EH (cell line): ENCODE results near the gene TFPT.

Experiments
- DNase-seq: peaks from one replicate; pipeline ENCODE4 v3.0.0-alpha.2; 2015; ENCODE audit warnings: low read depth

The TFPT gene

DNA sequence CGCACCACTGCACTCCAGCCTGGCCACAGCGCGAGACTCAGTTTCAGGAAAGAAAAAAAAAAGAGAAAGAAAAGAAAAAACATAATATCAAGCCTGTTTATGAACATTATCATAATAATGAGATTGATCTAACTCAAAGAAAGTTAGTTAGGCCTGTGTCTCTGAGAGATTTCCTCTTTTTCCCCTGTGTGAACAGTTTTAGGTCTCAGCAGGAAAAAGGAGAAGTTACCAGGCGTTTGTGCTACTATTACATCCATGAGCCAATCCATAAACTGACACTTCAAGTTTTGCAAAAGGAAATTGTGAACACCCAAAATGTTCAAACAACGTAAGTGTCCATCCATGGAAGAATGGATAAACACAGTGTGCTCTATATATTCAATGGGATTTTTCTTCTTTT is 38.1 kb downstream of the TFPT start:
- DNase-seq, result no peak

DNA sequence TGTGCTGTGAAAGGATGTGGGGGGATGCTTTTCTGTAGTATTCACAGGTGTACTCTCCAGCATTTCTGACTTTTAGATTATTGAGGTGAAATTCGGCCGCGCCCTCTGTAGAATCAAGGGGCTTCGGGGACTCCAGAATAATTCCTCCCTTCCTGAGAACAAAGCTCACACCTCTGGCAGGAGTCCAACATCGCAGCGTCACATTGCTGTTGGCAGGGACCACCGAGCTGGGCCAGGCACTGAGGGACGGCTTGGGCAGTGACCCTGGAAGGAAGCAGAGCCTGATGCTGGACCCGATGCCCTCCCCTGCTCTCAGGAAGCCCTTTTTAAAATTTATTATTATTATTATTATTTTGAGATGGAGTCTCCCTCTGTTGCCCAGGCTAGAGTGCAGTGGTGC is 40.6 kb downstream of the TFPT start:
- DNase-seq, result no peak

DNA sequence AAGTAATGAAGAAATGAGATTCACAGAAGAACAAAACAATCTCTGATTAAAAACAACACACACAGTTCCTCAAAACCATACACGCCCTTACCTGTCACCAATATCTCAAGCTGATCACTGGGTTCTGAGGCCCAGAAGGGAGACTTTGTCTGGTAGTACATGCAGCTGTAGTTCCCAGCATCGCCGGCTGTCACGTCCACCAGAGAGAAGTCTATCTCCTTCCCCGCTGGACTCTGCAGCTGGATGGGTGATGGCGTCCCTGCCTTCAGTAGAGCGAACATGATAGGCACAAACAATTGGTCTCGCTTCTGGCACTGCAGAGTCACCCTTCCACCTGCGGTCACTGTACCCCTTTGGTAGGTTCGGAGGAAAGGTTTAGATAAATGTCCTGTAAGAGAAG is 41.6 kb downstream of the TFPT start:
- DNase-seq, result no peak

DNA sequence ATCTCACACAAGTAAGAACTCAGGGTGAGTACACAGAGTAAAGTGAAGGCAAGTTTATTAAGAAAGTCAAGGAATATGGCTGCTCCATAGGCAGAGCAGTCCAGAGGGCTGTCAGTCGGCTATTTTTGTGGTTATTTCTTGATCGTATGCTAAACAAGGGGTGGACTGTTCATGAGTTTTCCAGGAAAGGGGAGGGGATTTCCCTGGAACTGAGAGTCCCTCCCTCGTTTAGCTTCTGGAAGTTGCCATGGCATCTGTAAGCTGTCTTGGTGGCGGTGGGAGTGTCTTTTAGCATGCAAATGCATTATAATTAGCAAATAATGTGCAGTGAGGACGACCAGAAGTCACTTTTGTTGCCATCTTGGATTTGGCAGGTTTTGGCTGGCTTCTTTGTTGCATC is 46.0 kb downstream of the TFPT start:
- no peak for DNase-seq

DNA sequence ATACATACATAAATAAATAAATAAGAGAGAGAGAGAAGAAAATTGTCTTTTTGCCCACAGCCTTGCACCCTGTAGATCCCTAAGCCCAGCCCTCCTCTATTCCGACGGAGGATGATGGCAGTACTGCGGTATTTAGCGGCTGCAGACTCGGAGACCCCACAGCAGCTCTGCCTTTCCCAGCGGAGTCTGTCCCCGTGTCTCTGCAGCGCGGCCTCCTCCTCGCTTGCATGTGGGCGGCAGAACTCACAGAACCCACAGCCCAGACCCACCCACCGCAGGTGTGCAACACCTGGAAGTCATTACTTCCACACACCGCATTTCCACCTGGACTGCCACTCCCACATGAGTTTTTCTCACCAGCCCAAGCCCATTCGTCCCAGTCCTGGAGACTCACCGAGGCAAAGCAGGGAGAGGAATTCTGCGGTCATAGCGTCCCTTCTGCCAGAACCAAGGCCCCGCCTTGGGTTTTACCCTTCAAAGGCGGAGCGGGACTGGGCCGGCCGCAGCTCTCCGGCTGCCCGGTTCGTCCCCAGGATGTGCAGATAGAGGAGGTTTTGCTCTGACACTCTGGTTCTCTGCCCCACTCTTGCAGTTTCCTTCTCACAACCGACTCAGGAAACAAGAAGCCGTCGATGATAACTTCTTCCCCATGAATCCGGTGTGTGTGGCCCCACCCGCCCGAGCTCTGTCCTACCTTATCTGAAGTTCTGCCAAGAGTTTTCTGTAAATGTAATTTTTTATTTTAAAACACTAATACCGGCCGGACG is 51.9 kb downstream of the TFPT start, which contains the start of gene VSTM1:
Gene VSTM1 (minus strand): TSS at position 548 of the 767 bp plus-strand sequence. CDS start 120 bp downstream, at position 428.
- no peak for DNase-seq

DNA sequence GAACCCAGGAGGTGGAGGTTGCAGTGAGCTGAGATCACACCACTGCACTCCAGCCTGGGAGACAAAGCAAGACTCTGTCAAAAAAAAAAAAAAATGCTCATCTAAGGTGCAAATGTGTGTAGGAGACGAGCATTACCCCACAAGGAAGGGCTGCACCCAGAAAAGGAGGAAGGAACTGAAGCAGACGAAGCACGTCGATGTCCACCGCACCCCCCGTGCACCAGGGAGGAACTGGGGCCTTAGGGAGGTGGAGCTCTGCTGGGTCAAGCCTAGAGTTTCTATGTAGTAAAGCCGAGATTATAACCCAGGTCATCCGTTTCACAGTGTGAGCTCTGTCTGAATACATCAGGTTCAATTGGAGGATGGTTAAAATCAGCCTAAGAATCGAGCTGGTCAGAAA is 52.8 kb downstream of the TFPT start:
- DNase-seq, result no peak
